NCI-H524 treated with DMSO at 0.1 percent for 48 hours (cell line): ENCODE results near the gene SLC38A2.

Experiments used
- DNase-seq: peaks from one replicate; lab custom pipeline; 2025; lab: John Stamatoyannopoulos, UW

The SLC38A2 gene

DNA sequence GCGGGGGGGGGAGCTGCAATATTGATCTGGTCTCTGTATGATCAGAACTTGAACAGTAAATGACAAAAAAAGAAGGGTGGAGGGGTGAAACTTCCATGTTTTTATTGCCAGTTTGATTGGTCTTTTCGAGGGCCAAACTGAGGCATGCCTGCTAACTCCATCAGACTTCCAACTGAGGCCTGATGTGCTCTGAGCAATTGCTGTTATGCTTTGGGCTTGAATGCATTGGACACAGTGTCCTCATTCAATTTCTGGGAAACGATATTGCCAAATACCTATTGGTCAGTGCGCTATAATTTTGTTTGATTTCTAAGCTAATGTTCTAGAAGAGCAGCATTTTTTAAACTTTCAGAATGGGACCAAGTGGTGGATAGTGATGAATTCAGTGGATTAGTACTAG is 2.1 kb upstream of the SLC38A2 start:
- DNase-seq: no peak

DNA sequence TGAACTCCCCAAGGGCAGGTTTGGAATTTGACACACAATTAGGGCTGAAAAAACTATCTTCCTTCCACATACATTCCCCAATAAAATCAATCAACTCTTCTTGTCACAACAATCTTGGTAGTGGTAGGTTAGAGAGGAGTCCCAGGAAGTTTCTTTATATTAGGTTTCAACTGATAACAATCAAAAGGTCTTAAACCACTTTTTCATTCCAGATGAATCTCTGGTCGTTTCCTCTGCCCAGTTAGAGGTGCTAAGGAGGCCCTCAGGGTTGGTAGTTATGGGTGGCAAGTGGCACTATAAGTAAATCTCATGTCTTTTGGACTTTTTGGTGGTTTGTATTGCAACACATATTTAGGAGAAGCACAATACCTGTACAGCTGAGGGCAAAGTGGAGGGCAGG is 1.7 kb upstream of the SLC38A2 start:
- DNase-seq: no peak

DNA sequence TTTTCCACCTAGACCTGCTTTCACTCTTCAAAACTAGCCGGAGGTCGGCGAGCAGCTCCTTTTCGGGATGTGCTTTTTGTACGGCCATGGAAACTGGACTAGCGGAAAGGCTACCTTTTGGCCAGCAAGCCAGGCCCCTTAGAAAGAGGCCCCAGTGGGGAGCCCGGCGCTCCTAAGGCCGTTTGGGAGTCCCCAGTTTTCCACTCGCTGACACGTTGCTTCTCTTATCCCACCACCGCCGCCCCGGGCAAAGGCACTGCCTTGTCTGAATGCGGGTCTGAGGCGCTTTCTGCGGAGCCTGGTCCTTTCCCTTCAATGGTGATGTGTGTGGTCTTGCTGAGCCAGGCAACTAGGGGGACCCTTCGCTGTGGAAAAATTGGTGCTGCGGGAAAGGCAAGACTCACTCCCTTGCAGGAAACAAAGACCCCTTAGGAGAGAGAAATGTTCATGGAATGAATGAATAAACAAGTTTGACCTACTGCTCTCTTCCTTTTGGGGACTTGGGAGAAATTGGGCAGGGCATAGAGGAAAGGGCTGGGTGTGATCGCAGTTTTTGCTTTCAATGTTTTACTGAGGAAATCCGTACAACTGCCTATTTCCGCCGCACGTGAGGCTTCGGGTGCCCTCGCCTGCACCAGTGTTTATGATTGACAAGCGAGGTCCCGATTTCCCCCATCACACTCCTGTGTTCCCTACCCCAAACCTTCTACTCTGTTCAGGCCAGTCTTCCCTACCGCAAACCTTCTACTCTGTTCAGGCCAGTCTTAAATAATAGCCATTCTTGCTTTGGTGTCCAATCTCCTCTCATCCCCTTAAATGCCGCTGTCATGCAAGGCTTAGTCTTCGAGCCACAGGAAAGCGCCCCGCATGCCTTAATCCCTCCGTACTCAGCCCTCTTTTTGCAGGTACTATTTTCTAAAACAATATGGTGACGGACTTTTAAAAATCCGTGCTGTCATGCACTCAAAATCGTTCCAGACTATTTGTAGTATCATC is 1.0 kb upstream of the SLC38A2 start:
- no peak for DNase-seq

GRCh38 chr12:46371718-46372543 is 642 bp downstream of the SLC38A2 start:
- no peak for DNase-seq

DNA sequence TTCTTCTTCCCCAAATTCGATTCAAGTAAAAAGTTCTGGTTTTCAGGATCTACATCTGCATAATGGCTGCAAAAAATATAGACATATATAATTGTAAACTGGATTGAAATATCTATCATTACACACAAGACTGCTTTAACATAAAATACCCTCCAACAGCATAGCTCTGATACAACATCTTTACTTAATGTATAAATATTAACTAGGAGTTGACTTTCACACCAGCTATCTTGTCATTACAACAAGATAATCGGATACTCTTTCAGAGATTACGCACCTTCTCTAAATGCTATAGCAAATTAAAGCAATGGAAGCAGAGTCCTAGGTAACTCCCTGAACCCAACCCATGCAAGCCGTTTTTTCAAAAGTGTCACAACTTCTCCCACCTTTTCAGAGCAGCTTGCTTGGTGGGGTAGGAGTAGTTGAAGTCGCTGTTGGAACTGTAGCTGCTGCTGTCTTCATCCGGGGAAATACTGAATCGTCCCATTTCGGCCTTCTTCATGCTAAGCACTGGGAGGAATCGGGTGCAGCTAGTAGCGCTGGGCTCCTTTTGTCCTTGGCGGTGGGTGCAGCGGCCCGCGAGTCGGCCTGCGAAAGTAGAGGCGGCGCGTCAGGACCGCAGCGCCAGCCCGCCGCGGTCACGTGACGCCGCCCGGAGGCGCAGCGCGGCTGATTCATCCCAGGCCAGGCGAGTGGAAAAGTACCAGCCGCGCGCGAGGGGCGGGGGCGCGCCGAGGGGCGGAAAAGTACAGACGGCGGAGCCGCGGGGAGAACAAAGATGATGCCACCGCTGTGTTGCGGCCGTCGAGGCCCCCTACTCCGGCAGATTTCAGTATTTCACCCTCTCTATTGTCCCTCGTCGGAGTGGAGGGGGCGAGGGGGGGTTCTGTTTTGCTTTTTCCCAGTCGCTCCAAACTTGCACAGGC is 1.5 kb downstream of the SLC38A2 start:
- DNase-seq: no peak

DNA sequence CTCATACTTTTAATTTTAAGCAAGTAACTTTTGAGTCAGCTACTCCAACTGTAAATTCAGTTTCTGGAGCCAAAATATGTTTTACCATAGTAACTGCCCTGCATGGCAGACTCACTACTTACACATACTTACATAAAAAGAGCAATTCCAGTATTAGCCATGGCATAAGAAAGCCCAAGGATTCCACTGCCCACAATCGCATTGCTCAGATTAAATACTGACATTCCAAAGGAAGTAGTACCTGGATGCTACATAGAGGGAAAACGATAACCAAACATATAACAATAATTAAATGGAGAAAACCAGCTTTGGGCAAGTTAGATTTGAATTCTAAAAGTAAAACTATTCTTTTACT is 2.2 kb downstream of the SLC38A2 start:
- no peak for DNase-seq

DNA sequence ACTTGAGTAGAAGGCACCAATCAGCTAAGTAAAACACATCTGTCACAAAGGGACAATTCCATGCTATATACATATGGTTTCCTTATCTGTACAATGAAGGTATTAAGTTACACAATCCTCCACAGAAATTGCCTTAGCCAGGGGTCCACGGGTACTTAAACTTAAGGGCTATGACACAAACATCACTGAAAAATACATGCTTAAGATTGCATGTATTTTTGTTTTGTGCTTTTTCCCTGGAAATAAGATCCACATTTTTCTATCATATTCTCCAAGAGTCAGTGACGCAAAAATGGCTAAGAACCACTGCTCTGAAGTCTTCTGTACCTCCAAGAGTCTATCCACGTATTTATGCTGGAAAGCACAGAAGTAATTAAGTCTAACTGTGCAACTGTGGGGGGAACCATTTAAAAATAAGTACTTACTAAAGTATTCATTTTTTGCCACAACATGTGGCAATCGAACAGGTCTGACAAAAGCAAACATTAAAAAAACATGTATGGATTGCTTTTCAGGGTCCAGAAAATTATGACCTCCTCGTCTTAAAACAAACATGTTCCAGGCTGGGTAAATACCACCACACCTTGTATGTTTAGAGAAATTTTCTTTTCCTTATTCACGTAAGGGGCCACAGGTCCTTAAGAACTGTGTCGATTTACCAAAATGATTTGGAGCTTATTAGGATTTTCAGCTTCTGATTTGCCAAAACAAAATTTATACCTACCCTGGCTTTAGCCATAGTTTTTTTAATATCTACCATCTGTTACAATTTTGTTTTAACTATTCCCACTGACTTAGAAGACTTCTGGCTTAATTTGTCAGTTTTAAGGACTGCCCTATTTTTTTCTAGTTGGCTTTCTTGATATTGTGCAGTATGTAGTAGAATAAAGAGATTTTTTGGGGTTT is 2.8 kb downstream of the SLC38A2 start:
- DNase-seq: no peak

GRCh38 chr12:46369095-46369473 is 3.5 kb downstream of the SLC38A2 start:
- no peak for DNase-seq

GRCh38 chr12:46368684-46369083 is 3.9 kb downstream of the SLC38A2 start:
- no peak for DNase-seq

GRCh38 chr12:46368138-46368537 is 4.4 kb downstream of the SLC38A2 start:
- DNase-seq: no peak

DNA sequence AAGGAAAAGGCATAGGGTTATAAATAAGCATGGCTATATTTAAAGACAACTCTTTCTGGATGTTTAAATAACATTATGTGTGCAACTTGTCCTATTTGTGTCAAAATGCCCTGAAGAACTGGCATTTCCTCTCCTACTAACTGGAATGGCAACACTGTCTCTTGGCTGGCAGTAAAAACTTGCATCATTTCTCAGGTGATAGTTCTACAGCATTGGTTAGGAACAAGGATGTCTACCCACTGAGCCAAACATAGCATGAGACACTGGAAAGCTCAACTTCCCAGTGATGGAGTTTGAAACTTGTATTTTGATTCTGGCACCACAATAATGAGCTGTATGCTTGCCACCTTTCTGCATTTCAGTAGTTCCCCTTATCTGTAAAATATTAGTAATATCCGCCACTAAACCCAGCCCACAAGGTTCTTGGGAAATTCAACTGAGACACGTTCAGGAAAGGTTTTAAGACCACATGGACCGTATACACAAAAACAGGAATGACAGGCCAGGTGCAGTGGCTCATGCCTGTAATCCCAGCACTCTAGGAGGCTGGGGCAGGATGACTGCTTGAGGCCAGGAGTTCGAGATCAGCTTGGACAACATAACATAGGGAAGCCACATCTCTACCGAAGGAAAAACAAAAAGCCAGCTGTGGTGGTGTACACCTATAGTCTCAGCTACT is 5.1 kb downstream of the SLC38A2 start:
- no peak for DNase-seq

DNA sequence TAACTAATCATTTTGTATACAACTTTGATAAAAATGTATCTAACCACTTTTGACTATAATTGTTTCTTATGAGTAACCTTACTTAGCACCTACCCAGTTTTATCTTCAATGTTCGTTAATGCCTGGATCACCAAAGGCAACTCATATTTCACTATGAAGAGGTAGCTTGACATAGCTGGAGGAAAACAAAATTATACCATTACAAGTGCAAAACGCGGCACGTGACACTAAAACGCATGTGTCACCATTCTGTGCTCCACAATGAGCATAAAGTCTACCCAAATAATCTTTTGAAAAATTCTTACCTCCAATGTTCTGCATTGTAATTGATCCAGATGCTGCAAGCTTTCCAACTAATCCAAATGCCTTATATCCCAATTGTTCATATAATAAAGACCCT is 5.8 kb downstream of the SLC38A2 start:
- DNase-seq: no peak

DNA sequence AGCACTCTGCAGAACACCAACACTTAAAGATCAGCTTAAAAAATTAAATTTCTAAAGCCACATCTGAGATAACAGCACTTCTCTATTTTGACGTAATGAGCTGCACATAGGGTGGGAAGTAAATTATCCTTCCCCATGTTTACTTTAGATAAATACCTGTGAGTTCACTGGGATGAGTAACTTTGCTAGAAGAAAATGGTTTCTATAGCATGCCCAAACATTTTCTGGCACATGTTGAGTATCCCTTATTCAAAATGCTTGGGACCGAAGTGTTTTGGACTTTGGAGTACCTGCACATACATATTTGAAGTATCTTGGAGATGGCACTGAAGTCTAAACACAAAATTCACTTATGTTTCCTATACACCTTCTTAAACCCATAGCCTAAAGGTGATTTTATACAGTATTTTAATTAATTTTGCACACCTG is 6.6 kb downstream of the SLC38A2 start:
- no peak for DNase-seq

GRCh38 chr12:46364777-46365580 is 7.6 kb downstream of the SLC38A2 start:
- no peak for DNase-seq

DNA sequence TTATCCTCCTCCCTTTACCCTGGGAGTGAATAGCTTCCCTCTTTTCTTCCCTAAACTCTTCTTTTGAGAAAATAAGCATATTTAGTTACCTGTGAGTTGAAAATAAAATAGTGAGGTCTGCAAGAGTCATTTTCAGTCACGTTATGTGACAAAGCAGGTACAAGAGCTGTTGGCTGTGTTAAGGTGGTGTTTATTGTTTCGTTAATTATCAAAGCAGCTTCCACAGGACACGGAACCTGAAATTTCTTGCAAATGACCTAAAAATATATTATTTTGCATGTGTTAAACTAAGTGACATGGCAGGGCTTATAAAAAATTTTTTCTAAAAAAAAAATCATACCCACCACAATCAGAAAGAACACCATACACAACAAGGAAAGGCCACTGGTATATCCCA is 8.3 kb downstream of the SLC38A2 start:
- DNase-seq: no peak

- DNase-seq: no peak
Measured at GRCh38 chr12:46363582-46364299, 8.8 kb downstream of the SLC38A2 start.

DNA sequence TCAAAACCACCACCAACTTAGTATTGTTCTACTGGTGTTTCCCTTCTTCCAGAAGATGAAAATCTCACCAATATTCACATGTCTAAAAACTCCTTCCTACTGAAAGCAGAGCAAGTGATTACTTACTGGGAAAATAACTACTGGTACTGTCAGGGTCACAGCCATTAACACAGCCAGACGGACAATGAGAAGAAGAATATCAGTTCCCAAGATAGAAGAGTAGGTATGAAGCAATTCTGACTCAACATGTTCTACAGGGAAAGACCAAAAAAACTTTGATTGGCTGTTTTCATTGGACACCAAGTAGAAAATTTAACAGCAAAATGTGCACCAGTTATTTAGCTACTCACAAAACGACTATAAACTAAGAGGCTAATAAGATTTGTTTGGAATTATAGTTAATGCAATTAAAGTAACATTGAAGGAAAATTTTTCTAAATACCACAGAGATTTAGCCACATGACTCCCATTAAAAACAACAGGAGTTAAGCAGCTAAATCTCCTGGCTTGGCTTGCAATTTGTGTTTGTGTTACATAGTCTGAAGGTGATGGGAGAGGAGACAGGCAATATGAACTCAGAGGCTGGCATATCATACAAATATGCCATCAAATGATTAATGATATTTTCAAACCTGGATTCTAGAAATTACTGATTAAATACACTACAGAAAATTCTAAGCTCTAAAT is 9.5 kb downstream of the SLC38A2 start:
- no peak for DNase-seq

- no peak for DNase-seq
Measured at GRCh38 chr12:46361667-46362034, 10.9 kb downstream of the SLC38A2 start.
